Astrocyte of the spinal cord (primary cell): ENCODE measurements around the gene RIMS3.

Experiments used
- DNase-seq: peaks from one replicate; pipeline ENCODE4 v3.0.0; 2011; ENCODE audit warnings: low read depth, low spot score
- H3K4me3 ChIP-seq: 2 replicates; pipeline ENCODE4 v1.5.1; 2011; ENCODE audit warnings: low read depth, mild to moderate bottlenecking, low read length, moderate library complexity
- CTCF ChIP-seq: IDR thresholded peaks from 2 replicates; pipeline ENCODE4 v1.5.1; 2012; ENCODE audit warnings: low read depth, mild to moderate bottlenecking, low read length, inconsistent platforms
- in situ Hi-C: cut with HindIII; loops from 2 replicates; pipeline ENCODE4 v1.10.0; 2017; ENCODE audit warnings: low sequenced_read_pairs

The RIMS3 gene

GRCh38 chr1:40641601-40642242 is 23.8 kb downstream of the RIMS3 start:
- TF ChIP-seq CTCF, result no peak
- in situ Hi-C loops, result no loop called here
- H3K4me3 ChIP-seq, result no peak overlapping the region
- no peak for DNase-seq

DNA sequence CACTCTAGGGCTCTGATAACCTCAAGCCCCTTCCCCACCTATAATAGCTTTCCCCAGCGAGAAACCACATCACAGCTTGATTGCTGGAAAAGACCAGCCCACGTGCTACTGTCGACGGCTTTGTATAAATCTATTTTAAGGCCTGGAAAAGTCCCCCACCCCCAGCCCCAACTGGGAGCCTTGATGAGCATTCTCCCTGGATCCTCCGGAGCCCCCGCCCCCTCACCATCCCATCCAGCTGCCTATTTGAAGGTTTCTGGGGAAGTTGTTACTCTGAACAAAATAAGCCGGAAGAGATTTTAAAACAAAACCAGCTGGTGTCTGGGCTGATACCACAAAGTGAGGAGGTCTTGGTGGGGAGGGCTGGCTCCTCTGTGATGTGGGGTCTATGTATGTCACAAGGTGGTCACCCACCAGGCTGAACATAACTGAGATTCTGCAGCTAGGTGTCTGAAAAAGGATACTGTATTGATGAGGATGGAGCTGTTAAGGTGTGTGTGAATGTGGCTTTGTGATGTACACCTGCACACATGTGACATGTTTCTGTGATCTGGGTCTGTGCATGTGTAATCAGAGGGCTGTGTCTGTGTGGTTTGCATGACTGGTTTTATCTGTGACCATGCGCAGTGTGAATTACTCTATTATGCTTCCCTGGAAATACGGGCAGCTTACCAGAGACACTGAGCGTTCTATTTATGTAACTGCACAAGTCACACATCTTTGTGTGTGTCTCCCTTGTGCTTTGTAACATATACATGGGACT is 25.0 kb downstream of the RIMS3 start:
- H3K4me3 ChIP-seq, result no peak overlapping the region
- no peak for TF ChIP-seq CTCF
- no peak for DNase-seq
- in situ Hi-C loops, result no loop called here

DNA sequence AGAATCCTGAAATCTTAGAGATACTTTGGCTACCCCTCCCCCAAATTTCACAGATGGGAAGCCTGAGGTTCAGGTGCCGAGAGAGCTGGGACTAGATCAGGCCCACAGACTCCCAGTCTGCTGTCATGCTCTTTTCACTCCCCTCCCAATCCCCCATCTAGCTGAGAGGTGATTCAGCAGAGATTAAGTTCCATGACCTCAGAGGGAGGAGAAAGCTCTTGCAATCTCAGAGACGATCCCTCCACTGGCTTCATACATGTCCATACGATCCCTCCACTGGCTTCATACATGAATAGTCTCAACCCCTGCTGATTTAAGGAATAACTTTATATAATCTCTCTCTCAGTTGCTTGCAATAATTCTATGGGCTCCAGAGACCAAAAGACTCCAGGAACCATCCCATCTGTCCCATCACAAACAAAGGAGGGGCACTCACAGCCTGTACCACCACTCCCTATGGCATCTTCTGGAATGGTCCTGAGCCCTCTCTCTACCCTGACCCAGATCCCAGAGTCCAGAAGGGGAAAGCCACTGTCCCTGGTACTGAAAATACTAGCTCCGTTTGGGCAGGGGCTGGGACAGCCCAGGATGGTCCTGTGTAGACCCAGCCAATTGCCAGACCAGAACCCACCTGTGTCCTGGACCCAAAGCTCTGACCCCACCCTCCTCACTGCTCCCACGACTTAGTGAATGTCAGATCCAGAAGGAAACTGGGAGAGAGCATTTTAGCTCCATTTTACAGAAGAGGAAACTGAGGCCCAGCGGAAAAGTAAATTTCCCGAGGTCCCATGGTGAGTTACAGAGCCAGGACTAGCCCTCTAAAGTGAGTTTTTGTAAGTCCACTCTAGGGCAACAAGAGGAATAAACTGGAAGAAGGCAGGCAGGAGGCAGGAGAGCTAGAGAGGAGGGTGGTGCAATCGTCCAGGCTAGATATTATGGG is 27.1 kb downstream of the RIMS3 start:
- H3K4me3 ChIP-seq, result no peak overlapping the region
- in situ Hi-C loops, result no loop called here
- DNase-seq, result no peak
- no peak for TF ChIP-seq CTCF

- TF ChIP-seq CTCF, result no peak
- no peak for DNase-seq
- no peak overlapping the region for H3K4me3 ChIP-seq
- in situ Hi-C loops, result no loop called here
Measured at GRCh38 chr1:40637470-40638007, 27.9 kb downstream of the RIMS3 start.

- no peak for DNase-seq
- H3K4me3 ChIP-seq, result no peak overlapping the region
- no peak for TF ChIP-seq CTCF
- in situ Hi-C loops, result no loop called here
Measured at GRCh38 chr1:40636777-40637176, 28.7 kb downstream of the RIMS3 start.
